H9 (cell line): ENCODE results near the gene DGKD. TPM values are rescaled to one million over a fixed set of nuclear protein-coding genes. Genes with fewer than 3 reads are reported as not detected.
A peak's percentile ranks its signal among the peaks of the same experiment; 100 is the strongest.
"Not testable (repeated sequence)": the region's sequence is repeated elsewhere in the genome, so short reads cannot be mapped to it uniquely, and the experiment has no call there.

Source experiments
- DNase-seq: peaks from one replicate; pipeline ENCODE4 v3.0.0-alpha.2; 2017
- H2AFZ ChIP-seq: one replicate; pipeline ENCODE4 v1.6.1; 2013; ENCODE audit warnings: mild to moderate bottlenecking, low read length, control low read depth, moderate library complexity
- H2AK5ac ChIP-seq: 2 replicates; pipeline ENCODE4 v1.6.1; 2013; ENCODE audit warnings: low read length, control low read depth, mixed read lengths; ENCODE audit not compliant: insufficient read length
- H2BK120ac ChIP-seq: one replicate; pipeline ENCODE4 v1.6.1; 2013; ENCODE audit warnings: low read depth, mild to moderate bottlenecking, low read length, control low read depth, inconsistent platforms; ENCODE audit not compliant: poor library complexity, severe bottlenecking
- H2BK12ac ChIP-seq: 2 replicates; pipeline ENCODE4 v1.6.1; 2013; ENCODE audit warnings: low read length, control low read depth, mixed read lengths, low read depth; ENCODE audit not compliant: insufficient read length
- H2BK15ac ChIP-seq: 2 replicates; pipeline ENCODE4 v1.6.1; 2013; ENCODE audit warnings: low read depth, low read length, control low read depth
- H2BK20ac ChIP-seq: one replicate; pipeline ENCODE4 v1.6.1; 2013; ENCODE audit warnings: low read depth, mild to moderate bottlenecking, low read length, control low read depth, inconsistent platforms; ENCODE audit not compliant: poor library complexity, severe bottlenecking
- H2BK5ac ChIP-seq: 2 replicates; pipeline ENCODE4 v1.6.1; 2013; ENCODE audit warnings: low read length, control low read depth, mixed read lengths; ENCODE audit not compliant: insufficient read length
- H3K14ac ChIP-seq: 2 replicates; pipeline ENCODE4 v1.6.1; 2013; ENCODE audit warnings: low read length, control low read depth; ENCODE audit not compliant: insufficient read depth
- H3K18ac ChIP-seq: 2 replicates; pipeline ENCODE4 v1.6.1; 2013; ENCODE audit warnings: low read depth, mild to moderate bottlenecking, mixed read lengths, low read length, control low read depth; ENCODE audit not compliant: insufficient read length
- H3K23ac ChIP-seq: 2 replicates; pipeline ENCODE4 v1.6.1; 2013; ENCODE audit warnings: low read length, control low read depth, mixed read lengths, low read depth; ENCODE audit not compliant: insufficient read length
- H3K23me2 ChIP-seq: 2 replicates; pipeline ENCODE4 v1.6.1; 2013; ENCODE audit warnings: low read depth, mild to moderate bottlenecking, mixed read lengths, low read length, control low read depth; ENCODE audit not compliant: insufficient read length, poor library complexity, severe bottlenecking
- H3K27ac ChIP-seq: 2 replicates; pipeline ENCODE4 v1.5.1; 2013; ENCODE audit warnings: low read length, control low read depth, mixed read lengths, low read depth; ENCODE audit not compliant: insufficient read length
- H3K27me3 ChIP-seq: 2 replicates; pipeline ENCODE4 v1.6.1; 2013; ENCODE audit warnings: low read length, control low read depth, inconsistent platforms; ENCODE audit not compliant: insufficient read depth
- H3K4ac ChIP-seq: 2 replicates; pipeline ENCODE4 v1.6.1; 2013; ENCODE audit warnings: low read depth, mild to moderate bottlenecking, control low read depth, inconsistent platforms, low read length, moderate library complexity
- H3K4me1 ChIP-seq: 2 replicates; pipeline ENCODE4 v1.6.1; 2013; ENCODE audit warnings: low read length, control low read depth, inconsistent platforms; ENCODE audit not compliant: insufficient read depth
- H3K4me2 ChIP-seq: 2 replicates; pipeline ENCODE4 v1.6.1; 2013; ENCODE audit warnings: low read length, control low read depth, mixed read lengths; ENCODE audit not compliant: insufficient read length, insufficient read depth
- H3K56ac ChIP-seq: 2 replicates; pipeline ENCODE4 v1.6.1; 2013; ENCODE audit warnings: low read depth, mild to moderate bottlenecking, mixed read lengths, low read length, control low read depth; ENCODE audit not compliant: insufficient read length
- H3K79me1 ChIP-seq: 2 replicates; pipeline ENCODE4 v1.6.1; 2013; ENCODE audit warnings: low read depth, mild to moderate bottlenecking, moderate library complexity, low read length, control low read depth, inconsistent platforms; ENCODE audit not compliant: insufficient read depth, poor library complexity, severe bottlenecking
- H3K79me2 ChIP-seq: 2 replicates; pipeline ENCODE4 v1.6.1; 2013; ENCODE audit warnings: low read length, control low read depth, inconsistent platforms; ENCODE audit not compliant: insufficient read depth
- H3K9ac ChIP-seq: 2 replicates; pipeline ENCODE4 v1.6.1; 2013; ENCODE audit warnings: low read length, control low read depth, mixed read lengths; ENCODE audit not compliant: insufficient read length; ENCODE audit errors: extremely low read depth
- H3K9me3 ChIP-seq: one replicate; pipeline ENCODE4 v1.6.1; 2013; ENCODE audit warnings: low read depth, low read length, inconsistent platforms; ENCODE audit not compliant: control insufficient read depth
- H3T11ph ChIP-seq: one replicate; pipeline ENCODE4 v1.6.1; 2013; ENCODE audit warnings: mild to moderate bottlenecking, low read length, control low read depth, inconsistent platforms
- H4K20me1 ChIP-seq: one replicate; pipeline ENCODE4 v1.6.1; 2013; ENCODE audit not compliant: control insufficient read depth, insufficient read length, insufficient read depth
- H4K5ac ChIP-seq: 2 replicates; pipeline ENCODE4 v1.6.1; 2013; ENCODE audit warnings: low read depth, mild to moderate bottlenecking, mixed read lengths, low read length, control low read depth; ENCODE audit not compliant: insufficient read length
- H4K8ac ChIP-seq: replicated peaks from 2 replicates; pipeline ENCODE4 v1.6.1; 2013; ENCODE audit warnings: low read length, control low read depth, mixed read lengths, low read depth; ENCODE audit not compliant: insufficient read length
- H4K91ac ChIP-seq: 2 replicates; pipeline ENCODE4 v1.6.1; 2013; ENCODE audit warnings: low read depth, mild to moderate bottlenecking, moderate library complexity, mixed read lengths, low read length, control low read depth; ENCODE audit not compliant: insufficient read length
- H3K27ac Mint-ChIP-seq, 3 experiments: 2 replicates in 2 of 3; 3 replicates in 1 of 3; pipeline ENCODE4 v1.8.0; 2020 to 2021; ENCODE audit warnings: mixed read lengths in 3 of 3, mild to moderate bottlenecking in 1 of 3, moderate library complexity in 1 of 3
- H3K27me3 Mint-ChIP-seq: 2 replicates; pipeline ENCODE4 v1.8.0; 2021; ENCODE audit warnings: low read depth, mild to moderate bottlenecking, moderate library complexity, mixed read lengths
- H3K36me3 Mint-ChIP-seq, 3 experiments: 2 replicates in 2 of 3; 3 replicates in 1 of 3; pipeline ENCODE4 v1.8.0; 2020 to 2021; ENCODE audit warnings: low read depth in 3 of 3, mixed read lengths in 3 of 3; ENCODE audit not compliant: insufficient read depth in 1 of 3
- H3K4me1 Mint-ChIP-seq, 2 experiments: 2 replicates each; pipeline ENCODE4 v1.8.0; 2020; ENCODE audit warnings: mixed read lengths in 2 of 2
- H3K4me3 Mint-ChIP-seq, 2 experiments: 2 replicates in 1 of 2; 3 replicates in 1 of 2; pipeline ENCODE4 v1.8.0; 2020 to 2021; ENCODE audit warnings: mild to moderate bottlenecking in 2 of 2, mixed read lengths in 2 of 2, moderate library complexity in 1 of 2
- H3K9me3 Mint-ChIP-seq, 2 experiments: 2 replicates in 1 of 2; 3 replicates in 1 of 2; pipeline ENCODE4 v1.8.0; 2020; ENCODE audit warnings: mild to moderate bottlenecking in 2 of 2, mixed read lengths in 2 of 2, moderate library complexity in 1 of 2
- CTCF ChIP-seq: fragments of 200-600 bp; sonication (generic); conservative IDR thresholded peaks from 3 replicates; pipeline ENCODE4 v1.8.0; 2021; ENCODE audit warnings: antibody characterized with exemption, mild to moderate bottlenecking
- WGBS: extraction: QIAGEN DNeasy Blood & Tissue Kit; methylation state at CpG from one replicate; pipeline ENCODE4 v1.1.7; 2013; ENCODE audit warnings: missing lambda C conversion rate, low lambda C conversion rate, mixed read lengths; ENCODE audit not compliant: insufficient read length; ENCODE audit errors: extremely low coverage; 5-methylcytosine and 5-hydroxymethylcytosine counted together
- total RNA-seq: library from RNA; stranded (reverse); gene quantifications from 2 replicates; pipeline ENCODE4 v1.2.1, GENCODE V29; 2021

Gene DGKD
- total RNA-seq, 1 experiment from 2014 or later = 20.7 TPM

- H3K4ac ChIP-seq = no peak overlapping the region
- H3T11ph ChIP-seq = no peak overlapping the region
- no peak for TF ChIP-seq CTCF
- H3K23me2 ChIP-seq = no peaks in the 10 kb centered on the region
- Mint-ChIP-seq H3K27ac (0 out of 7 replicates have a peak overlapping the region, but pooled peaks of 1 of the 3 experiments have one; percentile 32), H3K9me3 (no peaks in the 10 kb centered on the region; a peak in 1 of 5 replicates), H3K4me3 (no peak overlapping the region), H3K4me1 (peaks cover 19 to 20% of the 10 kb centered on the region in 2 experiments), H3K36me3 (peaks cover 9 to 13% (median 11%) of the 10 kb centered on the region in 3 experiments; a peak in 6 of 7 replicates), H3K27me3 (no peaks in the 10 kb centered on the region)
- H4K91ac ChIP-seq = no peak overlapping the region
- H2BK120ac ChIP-seq = no peak overlapping the region
- no peak overlapping the region for H3K4me2 ChIP-seq
- no peaks in the 10 kb centered on the region; the same call in 1 of the 2 replicates for H3K4me1 ChIP-seq
- no peak overlapping the region for H2BK12ac ChIP-seq
- no peak overlapping the region for H2BK20ac ChIP-seq
- H4K20me1 ChIP-seq = no peaks in the 10 kb centered on the region
- H3K9me3 ChIP-seq = no peaks in the 10 kb centered on the region
- no peaks in the 10 kb centered on the region for H3K27me3 ChIP-seq
- no peak overlapping the region for H3K56ac ChIP-seq
- H2BK15ac ChIP-seq = no peak overlapping the region
- no peak overlapping the region for H3K9ac ChIP-seq
- H3K18ac ChIP-seq = no peak overlapping the region
- no peak overlapping the region for H3K14ac ChIP-seq
- no peak for DNase-seq
- no peak overlapping the region for H2AFZ ChIP-seq
- no peak overlapping the region for H3K23ac ChIP-seq
- no peak overlapping the region for H2AK5ac ChIP-seq
- no peaks in the 10 kb centered on the region for H3K79me1 ChIP-seq
- H2BK5ac ChIP-seq = no peak overlapping the region
- H4K8ac ChIP-seq = no peak overlapping the region
- no peaks in the 10 kb centered on the region for H3K79me2 ChIP-seq
- WGBS = no CpG with 5 or more reads among the region's 7 CpGs
- no peak overlapping the region for H4K5ac ChIP-seq
- H3K27ac ChIP-seq = no peak overlapping the region
These were observed 41.4 kb downstream of the DGKD start for GRCh38 chr2:233395687-233396086.

- not testable (repeated sequence) for H2BK12ac ChIP-seq, H3K56ac ChIP-seq, H3K27me3 Mint-ChIP-seq, H3K4ac ChIP-seq, H3K27ac ChIP-seq, H3K27me3 ChIP-seq, H3K23ac ChIP-seq, H4K8ac ChIP-seq, H2AFZ ChIP-seq, H4K20me1 ChIP-seq, H3K4me2 ChIP-seq, H3K14ac ChIP-seq, H3K9ac ChIP-seq, H2BK20ac ChIP-seq, H4K91ac ChIP-seq, H3K36me3 Mint-ChIP-seq, H2BK15ac ChIP-seq, H3K9me3 ChIP-seq, H3K79me1 ChIP-seq, DNase-seq, H3T11ph ChIP-seq, H3K4me1 ChIP-seq, H4K5ac ChIP-seq, H2AK5ac ChIP-seq, H3K9me3 Mint-ChIP-seq, H2BK5ac ChIP-seq, H2BK120ac ChIP-seq, H3K18ac ChIP-seq, H3K23me2 ChIP-seq, H3K79me2 ChIP-seq
- Mint-ChIP-seq H3K27ac (peak overlapping the region; percentile 18 to 91 (median 72); a peak in 5 of 7 replicates), H3K4me1 (peaks cover 19 to 21% of the 10 kb centered on the region in 2 experiments), H3K4me3 (peak overlapping the region in 1 of 2 experiments; percentile 54; a peak in 2 of 5 replicates)
- no CpG with 5 or more reads among the region's 12 CpGs for WGBS
These were observed 42.7 kb downstream of the DGKD start for GRCh38 chr2:233396726-233397665.
